Measurements from ENCODE around the gene ASAP3.

The ASAP3 gene

DNA sequence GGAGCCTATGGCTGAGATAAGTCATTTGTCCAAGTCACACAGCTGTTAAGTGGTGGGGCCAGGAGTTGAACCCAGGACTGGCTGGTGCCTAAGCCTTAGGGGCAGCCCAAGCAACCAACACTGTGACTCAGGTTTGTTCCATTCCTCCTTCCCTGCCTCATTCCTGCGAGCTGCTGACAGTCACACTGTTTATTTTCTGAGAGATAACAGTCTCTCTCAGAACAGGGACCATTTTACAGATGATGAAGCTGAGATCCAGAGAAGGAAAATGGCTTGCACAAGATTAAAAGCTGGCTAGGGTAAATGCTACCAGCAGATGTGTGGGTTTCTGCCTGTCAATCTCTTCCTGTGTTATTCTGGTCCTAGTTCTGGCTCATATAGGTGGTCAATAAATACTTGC is 35.1 kb downstream of the ASAP3 start:
- DNase-seq, result no peak

DNA sequence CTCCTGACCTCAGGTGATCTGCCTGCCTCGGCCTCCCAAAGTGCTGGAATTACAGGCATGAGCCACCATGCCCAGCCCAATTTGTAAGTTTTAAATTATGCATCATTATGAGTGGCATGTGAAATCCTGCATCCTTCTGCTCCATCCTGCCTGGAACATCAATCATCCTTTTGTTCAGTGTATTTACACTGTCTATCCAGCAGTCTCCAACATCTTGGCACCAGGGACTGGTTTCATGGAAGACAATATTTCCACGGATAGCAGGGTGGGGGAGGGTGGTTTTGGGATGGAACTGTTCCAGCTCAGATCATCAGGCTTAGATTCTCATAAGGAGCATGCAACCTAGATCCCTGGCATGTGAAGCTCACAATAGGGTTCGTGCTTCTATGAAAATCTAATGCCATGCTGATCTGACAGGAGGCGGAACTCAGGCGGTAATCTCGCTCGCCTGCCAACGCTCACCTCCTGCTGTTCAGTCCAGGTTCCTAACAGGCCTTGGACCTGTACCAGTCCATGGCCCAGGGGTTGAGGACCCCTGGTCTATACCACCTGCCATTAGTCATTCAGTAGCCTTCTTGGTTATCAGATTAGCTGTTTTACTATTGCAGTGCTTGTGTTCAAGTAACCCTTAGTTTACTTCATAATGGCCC is 37.2 kb downstream of the ASAP3 start:
- no peak for DNase-seq

DNA sequence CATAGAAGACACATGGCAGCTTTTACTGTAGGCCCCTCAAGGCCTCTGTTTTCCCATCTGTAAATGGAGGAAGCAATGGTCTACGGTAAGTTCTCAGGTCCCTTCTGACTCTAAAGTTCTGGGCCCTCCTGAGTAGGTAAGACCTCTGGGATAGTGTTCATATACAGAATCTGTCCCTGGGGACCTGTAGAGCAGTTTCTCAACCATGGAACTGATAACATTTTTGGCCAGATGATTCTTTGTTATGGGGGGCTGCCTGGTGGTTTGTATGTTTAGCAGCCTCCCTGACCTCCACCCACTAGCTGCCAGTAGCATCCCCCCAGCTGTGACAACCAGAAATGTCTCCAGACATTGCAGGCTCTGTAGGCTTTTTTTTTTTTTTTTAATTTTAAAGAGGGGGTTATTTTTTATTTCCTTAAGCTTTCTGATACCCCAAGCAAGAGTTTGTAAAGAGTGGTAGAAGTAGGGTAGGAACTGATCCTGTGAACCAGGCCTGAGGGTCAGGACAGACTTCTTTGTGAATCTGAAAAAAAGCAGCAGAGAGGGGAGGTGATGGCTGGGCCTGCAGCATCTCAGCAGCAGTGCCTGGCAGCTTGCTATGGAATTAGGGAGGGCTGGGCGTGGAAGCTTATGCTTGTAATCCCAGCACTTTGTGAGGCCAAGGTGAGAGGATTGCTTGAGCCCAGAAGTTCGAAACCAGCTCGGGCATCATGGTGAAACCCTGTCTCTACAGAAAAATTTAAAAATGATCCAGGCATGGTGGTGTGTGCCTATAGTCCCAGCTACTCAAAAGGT is 39.2 kb downstream of the ASAP3 start:
- DNase-seq, result no peak

DNA sequence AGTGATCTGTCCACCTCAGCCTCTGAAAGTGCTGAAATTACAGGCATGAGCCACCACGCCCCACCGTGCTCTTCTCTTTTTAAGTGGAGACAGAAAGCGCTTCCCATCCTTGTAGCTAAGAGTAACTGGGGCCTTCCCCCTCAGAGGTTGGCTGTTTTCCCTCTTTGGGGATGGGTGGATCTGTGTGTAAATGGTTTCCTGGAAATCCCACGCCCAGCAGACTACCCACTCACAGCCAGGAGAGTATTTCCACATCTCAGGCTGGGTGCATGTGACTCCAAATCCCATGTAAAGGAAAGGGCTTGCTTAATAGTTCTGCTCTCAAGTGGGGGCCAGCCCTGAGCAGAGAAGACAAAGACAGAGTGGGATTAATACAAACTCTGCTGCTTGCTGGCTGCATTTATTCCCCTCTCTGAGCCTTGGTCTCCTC is 39.9 kb downstream of the ASAP3 start:
- no peak for DNase-seq

DNA sequence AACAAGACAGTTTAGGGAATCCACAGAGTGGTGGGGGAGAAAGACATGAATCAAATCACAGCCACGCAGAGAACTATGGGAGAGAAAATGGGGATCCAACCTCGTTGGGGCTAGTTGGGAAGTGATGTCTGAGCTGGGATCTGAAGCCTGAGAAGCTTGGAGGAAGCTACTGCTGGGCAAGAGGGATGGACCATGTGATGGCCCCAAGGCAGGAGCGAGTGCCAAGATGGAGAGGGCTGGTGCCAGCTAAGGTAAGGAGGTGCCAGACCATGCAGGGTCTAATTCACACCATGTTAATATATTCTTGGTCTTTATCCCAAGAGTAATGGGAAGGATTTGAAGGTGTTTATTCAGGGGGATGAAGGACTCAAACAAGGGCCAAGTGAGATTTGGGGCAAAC is 41.2 kb downstream of the ASAP3 start:
- DNase-seq, result no peak

DNA sequence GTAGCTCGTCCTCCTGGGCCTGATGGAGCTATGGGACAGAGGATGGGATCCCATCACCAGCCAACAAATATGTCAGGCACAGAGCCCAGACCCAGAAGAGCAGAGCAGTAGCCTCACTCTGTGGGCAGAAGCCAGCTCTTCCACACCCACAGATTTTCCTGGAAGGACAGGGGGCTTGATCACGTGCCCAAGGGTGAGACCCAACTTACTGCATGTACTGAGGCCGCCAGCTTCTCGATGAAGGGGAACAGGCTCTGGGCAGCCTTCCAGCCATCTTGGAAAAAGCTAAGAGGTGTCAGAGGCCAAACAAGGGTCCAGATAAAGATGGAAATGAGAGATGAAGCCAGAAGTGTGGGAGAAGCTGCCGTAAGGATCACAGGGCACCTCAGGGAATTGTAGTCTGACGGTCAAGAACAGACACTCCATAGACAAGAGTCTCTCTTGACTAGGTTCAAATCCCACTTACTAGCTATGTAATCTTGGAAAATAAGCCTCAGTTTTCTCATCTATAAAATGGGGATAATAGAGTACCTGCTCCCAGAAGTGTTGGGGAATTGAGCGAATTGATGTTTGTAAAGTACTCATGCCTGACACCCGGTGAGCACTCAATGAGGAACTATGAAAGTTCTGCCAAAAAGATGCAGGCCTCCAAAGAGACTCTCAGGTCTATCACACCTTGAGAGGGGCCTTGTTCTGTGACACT is 42.4 kb downstream of the ASAP3 start:
- no peak for DNase-seq

DNA sequence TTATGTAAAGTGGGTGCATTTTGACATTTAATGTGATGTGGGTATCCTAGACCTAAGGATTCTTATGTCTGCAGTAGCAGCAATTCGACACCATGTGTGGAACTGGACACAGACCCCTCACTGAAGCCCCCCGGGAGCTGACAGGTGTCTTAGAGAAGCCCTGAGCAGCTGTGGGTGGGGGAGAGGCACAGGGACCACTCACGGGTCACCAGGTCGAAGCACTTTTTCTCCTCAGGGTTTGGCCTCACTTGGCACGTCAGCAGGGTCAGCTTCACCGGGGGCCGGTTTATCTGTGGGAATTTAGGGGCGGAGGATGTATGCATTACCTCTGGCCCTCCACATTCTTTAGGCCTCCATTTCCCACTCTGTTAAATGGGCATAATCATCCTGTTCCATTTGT is 45.4 kb downstream of the ASAP3 start:
- no peak for DNase-seq

DNA sequence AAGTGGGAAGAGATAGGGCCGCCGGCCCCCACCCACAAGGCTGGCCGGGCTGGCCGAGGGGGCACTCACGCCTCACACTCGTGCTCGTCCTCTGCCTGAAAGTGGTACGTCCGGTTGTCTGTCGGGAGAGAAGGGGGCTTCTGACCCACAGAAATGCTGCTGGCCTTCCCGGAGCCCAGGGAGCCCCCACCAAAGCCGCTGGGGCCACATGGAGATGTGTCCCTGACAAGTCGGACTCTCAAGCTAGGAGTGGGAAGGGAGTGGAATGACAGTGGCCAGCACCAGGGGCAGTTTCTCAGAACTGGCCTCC is 46.7 kb downstream of the ASAP3 start:
- DNase-seq, result no peak

DNA sequence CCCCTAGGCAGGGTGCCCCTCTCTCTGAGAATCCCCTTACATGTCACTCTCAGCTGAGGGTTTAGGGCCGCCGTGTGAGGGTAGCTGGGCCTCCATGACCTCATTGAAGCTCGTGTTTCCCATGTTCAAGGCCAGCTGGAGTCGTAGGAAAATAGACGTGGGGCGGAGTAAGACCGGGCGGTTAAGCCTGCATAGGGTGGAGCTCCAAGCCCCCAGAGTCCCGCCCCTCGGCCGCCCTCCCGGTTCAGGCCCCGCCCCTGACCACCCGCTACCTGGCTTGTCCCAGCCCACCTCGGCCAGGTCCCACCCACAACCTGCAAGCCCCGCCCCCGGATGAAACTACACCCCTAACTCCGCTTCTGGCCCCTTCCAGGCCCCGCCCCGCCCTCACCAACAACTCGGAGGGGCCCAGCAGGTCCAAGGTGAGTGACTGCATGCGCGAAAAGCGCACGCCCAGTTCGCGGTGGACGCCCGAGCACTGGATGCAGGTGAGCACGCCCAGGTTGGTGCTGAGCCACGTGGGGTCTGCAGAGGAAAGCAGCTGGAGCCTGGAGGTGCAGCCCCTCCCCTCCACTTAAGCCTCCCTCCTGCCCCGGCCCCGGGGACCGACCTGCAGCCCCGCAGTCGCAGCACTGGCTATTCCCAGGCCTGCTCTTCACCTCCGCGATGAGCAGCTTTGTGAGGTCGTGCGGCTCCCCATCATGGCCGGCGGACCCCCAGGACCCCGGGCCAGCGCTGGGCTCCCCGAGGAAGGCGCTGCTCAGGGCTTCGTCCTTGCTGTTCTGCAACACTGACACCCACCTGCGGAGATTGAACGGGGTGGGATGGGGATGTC is 47.2 kb downstream of the ASAP3 start:
- peak; percentile 71 for DNase-seq

DNA sequence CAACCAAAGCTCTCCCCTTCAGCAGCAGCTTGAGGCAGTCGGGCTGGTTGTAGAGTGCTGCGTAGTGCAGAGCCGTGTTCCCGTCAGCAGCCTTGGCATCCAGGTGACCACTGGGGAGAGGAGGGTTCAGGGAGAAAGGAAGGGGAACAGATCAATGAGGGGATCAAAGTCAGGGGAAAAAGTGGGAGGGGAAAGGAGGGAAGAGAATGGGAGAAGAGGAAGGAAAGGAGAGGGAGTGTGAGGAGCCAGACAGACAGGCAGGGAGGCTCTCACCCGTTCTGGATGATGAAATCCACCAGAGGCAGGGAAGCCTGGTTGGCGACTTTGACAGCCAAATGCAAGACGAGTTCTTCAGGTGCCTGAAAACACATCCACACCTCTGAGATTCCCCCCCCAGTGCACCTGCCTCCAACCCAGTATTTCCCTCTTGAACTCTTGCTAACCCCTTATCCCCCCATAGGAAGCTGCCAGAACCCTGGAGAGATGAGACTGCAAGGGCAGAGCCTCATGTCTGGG is 49.7 kb downstream of the ASAP3 start:
- DNase-seq, result no peak

DNA sequence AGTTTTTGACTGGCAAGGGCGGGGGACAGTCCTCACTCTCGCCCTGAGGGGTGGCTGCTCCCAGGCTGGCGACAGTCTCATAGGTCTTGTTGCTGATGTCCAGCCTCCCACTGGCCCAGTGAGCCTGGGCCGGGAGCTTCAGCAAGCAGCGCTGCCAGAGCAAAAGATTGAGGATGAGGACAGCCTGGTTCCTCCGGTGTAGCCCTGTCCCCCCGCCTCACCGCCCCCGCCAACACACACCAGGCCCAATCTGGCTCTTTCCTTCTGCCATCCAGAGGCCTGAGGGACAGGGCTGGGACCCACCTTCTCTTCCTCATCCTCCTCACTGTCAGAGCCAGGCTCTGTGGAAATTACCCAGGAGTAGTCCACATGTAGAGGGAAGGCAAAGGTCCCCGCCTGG is 50.9 kb downstream of the ASAP3 start:
- no peak for DNase-seq

DNA sequence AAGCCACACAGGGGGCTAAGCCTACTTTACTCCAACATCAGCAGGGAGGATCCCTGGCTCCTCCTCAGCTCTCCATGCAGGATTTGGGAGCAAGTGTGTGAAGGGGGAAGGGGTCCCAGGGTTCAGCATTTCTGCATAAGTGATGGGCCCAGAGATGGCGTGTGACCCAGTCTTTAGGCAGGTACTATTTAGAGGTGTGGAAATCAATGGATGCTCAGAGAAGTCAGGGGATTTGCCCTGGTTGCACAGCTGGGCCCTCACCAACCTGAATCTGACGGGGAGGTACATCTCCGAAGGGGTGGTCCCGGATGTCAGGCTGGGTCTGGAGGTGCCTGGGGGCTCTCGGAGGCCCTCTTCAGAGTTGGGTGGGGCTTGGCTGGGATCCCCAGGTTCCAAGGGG is 52.5 kb downstream of the ASAP3 start:
- no peak for DNase-seq

DNA sequence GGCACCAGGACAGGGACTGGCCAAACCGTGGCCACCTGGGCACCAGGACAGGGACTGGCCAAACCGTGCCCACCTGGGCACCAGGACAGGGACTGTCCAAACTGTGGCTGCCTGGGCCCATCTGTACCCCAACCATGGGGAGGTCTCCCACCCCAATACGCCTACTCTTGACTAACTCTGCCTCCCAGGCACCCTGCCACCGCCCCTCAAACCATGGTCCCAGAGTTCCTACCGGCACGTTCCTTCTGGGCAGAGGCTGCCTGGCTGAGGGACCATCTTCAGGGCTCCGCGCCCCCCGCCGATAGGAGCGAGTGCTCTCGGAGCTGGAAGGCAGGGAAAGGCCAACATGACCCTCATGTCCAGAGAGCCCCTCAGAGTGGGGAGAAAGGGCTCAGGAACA is 53.2 kb downstream of the ASAP3 start:
- no peak for DNase-seq

DNA sequence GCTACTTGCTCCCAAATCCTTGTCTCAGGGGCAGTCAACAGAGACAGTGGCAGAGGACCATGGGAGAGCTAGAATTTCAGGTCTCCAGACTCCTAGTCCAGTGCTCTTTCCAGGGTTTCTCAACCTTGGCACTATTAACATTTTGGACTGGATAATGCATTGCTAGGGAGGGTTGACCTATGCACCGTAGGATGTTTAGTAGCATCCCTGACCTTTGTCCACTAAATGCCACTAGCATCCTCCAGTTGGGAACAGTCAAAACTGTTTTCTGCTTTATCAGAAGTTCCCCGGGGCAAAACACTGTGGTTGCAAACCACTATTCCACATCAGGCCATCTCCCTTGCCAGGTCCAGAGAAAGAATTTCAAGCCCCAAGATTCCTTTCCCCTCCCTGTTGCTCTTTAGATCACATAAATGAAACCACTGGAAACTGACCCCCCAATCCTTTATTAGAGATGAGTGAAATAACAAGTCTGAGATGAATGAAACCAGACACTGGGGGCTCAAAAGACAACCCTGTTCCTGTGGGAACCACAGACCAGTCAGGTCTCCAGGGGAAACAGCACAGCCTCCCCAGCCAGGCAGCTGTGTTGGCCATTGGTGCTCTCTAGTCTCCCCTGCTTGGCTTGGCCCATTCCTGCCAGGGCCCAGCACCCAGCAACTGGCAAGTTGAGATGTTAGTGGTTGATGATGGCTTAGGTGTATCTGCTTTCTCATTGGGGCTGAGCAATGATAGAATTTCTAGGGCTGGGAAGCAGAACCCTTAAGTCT is 55.7 kb downstream of the ASAP3 start:
- no peak for DNase-seq

DNA sequence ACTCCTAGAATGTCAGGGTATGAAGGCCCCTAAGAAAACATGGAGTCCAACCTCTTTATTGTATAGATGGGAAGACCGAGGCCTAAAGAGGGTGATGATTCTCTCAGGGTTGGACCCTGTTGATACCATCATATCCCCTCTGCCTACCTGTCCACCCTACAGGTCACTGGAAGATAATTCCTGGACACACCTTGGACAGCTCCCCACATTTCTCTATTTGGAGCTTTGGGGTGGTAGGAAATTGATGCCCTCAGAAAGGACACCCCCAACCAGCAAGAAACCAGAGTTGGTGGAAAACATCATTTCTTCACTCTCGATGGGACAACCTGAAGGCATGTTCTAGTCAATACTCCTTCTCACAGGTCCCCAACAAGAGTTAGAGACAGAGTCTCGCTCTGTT is 56.4 kb downstream of the ASAP3 start:
- no peak for DNase-seq

DNA sequence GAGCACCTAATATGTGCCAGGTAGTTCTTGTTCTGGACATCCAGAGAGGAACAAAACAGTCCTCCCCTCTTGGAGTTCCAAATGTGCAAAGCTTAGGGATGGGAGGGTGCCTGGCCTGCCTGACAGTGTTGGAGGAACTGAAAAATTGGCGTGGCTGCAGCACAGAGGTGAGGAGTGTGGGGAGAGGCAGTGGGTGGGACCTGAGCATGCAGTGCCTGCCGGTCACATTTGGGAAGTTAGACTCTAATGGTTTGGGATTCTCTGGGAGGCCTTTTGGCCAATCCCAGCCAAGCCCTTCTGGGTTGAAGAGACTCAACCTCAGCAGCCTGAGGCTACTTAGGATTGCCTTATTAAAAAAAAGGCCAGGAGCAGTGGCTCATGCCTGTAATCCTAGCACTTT is 57.2 kb downstream of the ASAP3 start:
- DNase-seq, result no peak

DNA sequence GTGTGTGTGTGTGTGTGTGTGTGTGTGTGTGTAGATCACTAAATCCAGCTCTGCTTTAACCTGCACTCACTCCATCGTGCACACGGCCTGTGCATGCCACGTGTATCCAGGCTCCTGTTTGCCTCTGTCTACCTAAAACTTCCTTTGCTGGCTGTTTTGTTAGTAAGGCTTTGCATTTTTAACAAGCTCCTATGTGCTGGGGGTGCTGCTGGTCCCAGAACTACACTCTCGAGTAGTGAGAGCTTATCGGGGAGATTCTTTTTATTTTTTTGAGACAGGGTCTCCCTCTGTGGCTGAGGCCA is 58.8 kb downstream of the ASAP3 start:
- no peak for DNase-seq

DNA sequence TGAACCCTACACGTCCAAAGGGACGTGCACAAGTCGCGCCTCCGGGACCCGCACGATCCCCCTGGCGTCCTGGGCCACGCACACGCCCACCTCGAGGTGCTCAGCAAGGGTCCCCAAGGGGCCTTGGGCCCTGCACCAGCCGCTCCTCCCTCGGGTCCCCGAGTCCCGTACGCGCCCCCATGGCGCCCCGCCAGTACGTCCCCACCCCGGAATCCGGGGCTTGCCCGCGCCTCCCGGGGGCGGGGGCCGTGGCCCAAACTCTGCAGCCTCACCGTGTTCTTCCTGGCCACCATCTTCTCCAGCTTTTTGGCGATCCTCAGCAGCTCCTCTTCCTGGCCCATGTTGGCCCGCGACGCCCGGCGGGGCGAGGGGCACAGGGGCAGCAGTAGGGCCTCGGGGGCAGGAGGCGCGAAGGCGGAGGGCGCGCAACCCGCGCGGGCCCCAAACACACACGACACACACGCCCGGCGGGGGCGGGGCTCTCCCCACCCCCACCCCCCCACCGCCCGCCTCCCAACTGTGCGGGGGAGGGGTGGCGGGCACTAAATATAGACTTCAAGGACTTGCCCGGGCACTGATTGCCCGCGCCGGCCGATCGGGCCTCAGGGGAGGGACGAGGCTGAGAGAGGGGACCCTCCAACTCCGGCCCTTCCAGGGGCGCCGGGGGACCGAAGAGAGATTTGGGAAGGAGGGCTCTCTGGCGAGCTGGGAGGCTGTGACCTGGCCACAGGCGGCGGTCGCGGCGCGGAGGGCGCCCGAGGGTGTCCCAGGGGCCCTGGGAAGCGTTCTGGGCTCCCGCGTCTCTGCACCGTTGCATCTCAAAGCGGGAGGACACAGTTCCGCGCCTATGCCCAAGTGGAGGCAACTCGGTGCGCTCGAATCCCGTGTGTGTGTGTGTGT is 59.4 kb downstream of the ASAP3 start, which contains the start of gene TCEA3:
TCEA3 (minus strand) TSS at position 456 of the 900 bp plus-strand sequence; CDS start at position 341, 115 bp downstream.
- peak; percentile 72 for DNase-seq

DNA sequence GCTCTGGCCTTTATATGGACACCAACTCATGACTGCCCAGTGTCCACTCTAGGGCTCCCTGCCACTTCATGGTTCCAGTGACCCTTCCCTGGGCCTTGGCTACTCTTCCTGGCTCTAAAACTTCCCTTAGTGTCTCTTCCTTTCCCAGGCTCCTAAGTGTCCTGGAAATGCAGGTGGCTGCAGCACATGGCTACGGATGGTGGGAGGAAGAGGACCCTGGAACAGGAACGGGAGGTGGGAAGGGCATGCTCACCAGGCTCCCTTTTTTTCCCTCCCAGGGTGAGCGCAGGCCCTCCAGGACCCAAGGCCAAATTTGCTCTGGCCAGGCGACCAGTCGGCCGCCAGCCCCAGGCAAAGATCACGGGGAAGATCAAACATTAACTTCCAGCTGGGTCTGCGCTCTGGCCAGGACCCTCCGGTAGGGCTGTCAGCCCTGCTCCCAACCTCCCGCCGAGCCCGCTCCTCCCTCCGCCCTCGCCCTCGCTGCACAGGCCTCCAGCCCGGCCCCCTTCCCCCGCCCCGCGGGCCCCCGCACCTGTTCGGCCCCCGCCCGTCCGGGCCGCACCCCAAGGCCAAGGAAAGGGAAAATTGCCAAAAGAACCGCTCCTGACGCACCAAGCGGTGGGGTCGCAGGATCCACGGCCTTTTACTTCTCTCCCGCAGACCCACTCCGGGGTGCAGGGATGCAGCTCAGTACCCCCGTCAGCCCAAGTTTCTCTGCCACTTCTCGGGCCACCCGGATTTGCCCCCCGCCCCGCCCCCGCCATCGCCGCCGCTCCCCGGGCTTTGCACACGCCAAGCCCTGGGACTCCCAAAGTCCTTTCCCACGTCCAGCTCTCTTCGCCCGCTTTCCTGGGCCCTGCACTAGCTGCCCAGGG is 60.3 kb downstream of the ASAP3 start:
- DNase-seq, result peak; percentile 65

DNA sequence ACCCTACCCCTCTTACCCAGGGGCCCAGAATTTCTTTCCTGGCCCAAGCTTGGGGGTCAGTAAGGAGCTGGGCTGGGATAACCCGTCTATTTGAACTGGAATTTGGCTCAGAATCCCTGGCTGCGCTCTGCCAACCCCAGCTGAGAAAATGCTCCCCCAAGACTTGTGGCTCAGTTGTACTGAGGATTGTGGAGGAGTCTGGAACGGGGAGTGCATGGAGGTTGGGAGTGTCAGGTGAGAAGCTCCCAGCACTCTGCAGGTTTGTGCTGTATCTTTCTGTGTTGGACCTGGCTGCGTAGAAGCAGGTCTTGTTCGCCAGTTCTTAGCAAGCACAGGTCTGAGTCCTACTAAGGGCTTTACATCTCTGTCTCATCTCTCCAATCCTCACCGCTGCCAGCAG is 61.0 kb downstream of the ASAP3 start:
- no peak for DNase-seq

All from activated effector memory CD4-positive, alpha-beta T cell treated with anti-CD3 and anti-CD28 coated beads, Interleukin-2, amount 50 U/mL, for 16 hours (primary cell).